NCI-H2081 treated with DMSO at 0.1 percent for 48 hours (cell line): ENCODE results near the gene APBB3.

Source experiments
- DNase-seq: peaks from one replicate; lab custom pipeline; 2025; lab: John Stamatoyannopoulos, UW

Gene APBB3

GRCh38 chr5:140575309-140575708 is 10.9 kb upstream of the APBB3 start:
- DNase-seq: no peak

GRCh38 chr5:140574165-140574564 is 9.8 kb upstream of the APBB3 start:
- no peak for DNase-seq

- DNase-seq: no peak
These were observed 9.3 kb upstream of the APBB3 start for GRCh38 chr5:140573683-140574082.

GRCh38 chr5:140571105-140571504 is 6.7 kb upstream of the APBB3 start:
- DNase-seq: no peak

GRCh38 chr5:140570488-140570887 is 6.1 kb upstream of the APBB3 start:
- no peak for DNase-seq

- DNase-seq: no peak
These were observed 5.7 kb upstream of the APBB3 start for GRCh38 chr5:140570058-140570457.

GRCh38 chr5:140569197-140569596 is 4.8 kb upstream of the APBB3 start:
- DNase-seq: no peak

GRCh38 chr5:140568443-140569063 is 4.2 kb upstream of the APBB3 start:
- no peak for DNase-seq

- no peak for DNase-seq
These were observed 3.5 kb upstream of the APBB3 start for GRCh38 chr5:140567871-140568270.

- DNase-seq: no peak
These were observed 2.9 kb upstream of the APBB3 start for GRCh38 chr5:140567136-140567818.

GRCh38 chr5:140566665-140567064 is 2.3 kb upstream of the APBB3 start:
- no peak for DNase-seq

- no peak for DNase-seq
These were observed 1.3 kb upstream of the APBB3 start for GRCh38 chr5:140565780-140566095.

- DNase-seq: no peak
These were observed 804 bp upstream of the APBB3 start for GRCh38 chr5:140565024-140565779.

- no peak for DNase-seq
These were observed 802 bp downstream of the APBB3 start for GRCh38 chr5:140563596-140563995.

- no peak for DNase-seq
These were observed 2.5 kb downstream of the APBB3 start for GRCh38 chr5:140561753-140562523.

GRCh38 chr5:140560227-140560626 is 4.2 kb downstream of the APBB3 start:
- no peak for DNase-seq

- DNase-seq: no peak
These were observed 5.9 kb downstream of the APBB3 start for GRCh38 chr5:140558542-140558941.

GRCh38 chr5:140557965-140558364 is 6.4 kb downstream of the APBB3 start:
- DNase-seq: no peak

- DNase-seq: peak; percentile 26
These were observed 7.1 kb downstream of the APBB3 start, which contains the start of gene SRA1 for GRCh38 chr5:140557136-140557805. Gene SRA1, minus strand, starts transcription at chr5:140557473. Its CDS starts 21 bp downstream, at chr5:140557452.

- DNase-seq: no peak
These were observed 8.0 kb downstream of the APBB3 start for GRCh38 chr5:140556438-140556837.

- DNase-seq: no peak
These were observed 8.6 kb downstream of the APBB3 start for GRCh38 chr5:140555747-140556312.

- no peak for DNase-seq
These were observed 9.9 kb downstream of the APBB3 start for GRCh38 chr5:140554454-140554853.
